GM21528 (cell line): ENCODE results near the gene SULF2.

ENCODE experiments used
- ATAC-seq: cut with Tn5 transposase; IDR thresholded peaks from one replicate; pipeline ENCODE4 v1.9.1; 2021; ENCODE audit warnings: mild to moderate bottlenecking, moderate library complexity; ENCODE audit not compliant: unreplicated experiment, low FRiP score

The SULF2 gene

GRCh38 chr20:47765271-47765670, 20.0 kb downstream of the SULF2 start:
- no peak for ATAC-seq

- ATAC-seq, result no peak
Observed at GRCh38 chr20:47764154-47764733, 21.0 kb downstream of the SULF2 start.

GRCh38 chr20:47762699-47763268, 22.5 kb downstream of the SULF2 start:
- ATAC-seq, result no peak

- no peak for ATAC-seq
Observed at GRCh38 chr20:47761482-47762047, 23.7 kb downstream of the SULF2 start.

GRCh38 chr20:47760686-47761481, 24.4 kb downstream of the SULF2 start:
- ATAC-seq, result no peak

- no peak for ATAC-seq
Observed at GRCh38 chr20:47758517-47759450, 26.5 kb downstream of the SULF2 start.

- ATAC-seq, result no peak
Observed at GRCh38 chr20:47757145-47758035, 27.9 kb downstream of the SULF2 start.

- ATAC-seq, result no peak
Observed at GRCh38 chr20:47754946-47755652, 30.2 kb downstream of the SULF2 start.

DNA sequence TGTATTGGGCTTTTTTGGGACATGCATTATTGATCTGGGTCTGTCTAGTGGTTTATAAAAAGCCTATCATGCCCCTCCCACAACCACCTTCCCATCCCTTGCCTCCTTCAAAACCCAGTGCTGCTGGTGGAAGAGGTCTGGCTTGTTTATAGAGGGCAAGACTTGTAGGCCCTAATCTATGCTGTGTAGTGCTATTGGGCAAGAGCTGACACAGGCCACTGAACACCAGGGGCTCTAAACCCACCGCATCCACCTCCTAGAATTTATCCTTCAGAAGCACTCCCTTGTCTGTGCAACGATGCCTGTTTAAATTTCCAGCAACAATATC, 30.9 kb downstream of the SULF2 start:
- ATAC-seq, result no peak

GRCh38 chr20:47753576-47754387, 31.5 kb downstream of the SULF2 start:
- no peak for ATAC-seq

DNA sequence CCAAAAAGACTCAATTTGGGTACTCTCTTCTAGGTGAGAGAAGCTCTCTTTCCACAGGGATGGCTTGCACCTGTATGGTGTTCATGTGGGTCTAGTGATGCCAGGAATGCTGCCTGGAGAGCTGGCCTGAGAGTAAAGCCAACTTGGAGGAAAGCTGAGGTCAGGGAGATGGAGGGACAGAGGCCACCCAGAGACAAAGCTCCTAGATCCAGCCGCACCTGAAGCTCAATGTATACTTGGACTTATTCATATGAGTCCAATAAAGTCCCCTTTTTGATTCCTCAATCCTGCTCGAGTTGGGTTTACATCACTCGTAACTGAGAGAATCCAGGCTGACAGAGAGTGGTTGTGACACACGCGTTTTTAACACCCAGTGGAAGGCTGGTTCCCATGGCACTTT, 33.8 kb downstream of the SULF2 start:
- ATAC-seq, result no peak

GRCh38 chr20:47749339-47749738, 35.9 kb downstream of the SULF2 start:
- ATAC-seq, result no peak

GRCh38 chr20:47748823-47749222, 36.5 kb downstream of the SULF2 start:
- no peak for ATAC-seq

DNA sequence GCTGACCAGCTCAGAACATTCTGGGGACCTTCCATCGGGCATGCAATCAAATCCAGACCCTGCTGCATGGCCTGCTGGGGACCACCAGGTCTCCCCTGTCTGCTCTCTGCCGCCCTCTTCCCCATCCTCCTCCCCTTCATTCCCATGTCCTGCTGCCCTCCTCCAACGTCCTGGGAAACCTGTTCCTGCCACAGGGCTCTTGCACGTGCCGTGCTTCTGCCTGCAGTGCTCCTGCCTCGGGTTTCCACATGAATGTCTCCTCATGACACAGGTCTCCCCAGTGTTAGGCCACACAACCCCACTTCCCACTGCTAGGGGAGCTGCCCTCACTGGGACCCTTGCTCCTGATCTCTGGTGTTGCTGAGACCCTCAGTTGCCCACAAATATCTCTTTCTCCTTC, 37.2 kb downstream of the SULF2 start:
- no peak for ATAC-seq

GRCh38 chr20:47747669-47748031, 37.6 kb downstream of the SULF2 start:
- no peak for ATAC-seq

DNA sequence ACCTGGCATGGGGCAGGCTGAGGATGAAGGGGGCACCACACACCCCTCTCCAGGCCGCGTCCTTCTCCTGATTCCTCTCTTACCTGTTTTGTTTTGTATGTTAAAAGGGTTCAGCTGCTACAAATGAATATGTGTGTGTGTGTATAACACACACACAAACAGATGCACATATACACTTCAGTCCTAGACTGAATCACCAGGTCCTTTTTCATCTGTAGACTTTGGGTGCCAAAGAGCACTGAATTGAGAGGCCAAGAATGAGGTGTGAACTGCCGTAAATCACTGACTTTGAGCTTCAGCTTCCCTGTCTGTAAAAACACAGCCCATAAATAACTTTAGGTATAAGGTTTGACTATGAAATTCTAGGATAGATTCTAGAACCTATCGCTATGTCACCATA, 40.5 kb downstream of the SULF2 start:
- ATAC-seq, result no peak

DNA sequence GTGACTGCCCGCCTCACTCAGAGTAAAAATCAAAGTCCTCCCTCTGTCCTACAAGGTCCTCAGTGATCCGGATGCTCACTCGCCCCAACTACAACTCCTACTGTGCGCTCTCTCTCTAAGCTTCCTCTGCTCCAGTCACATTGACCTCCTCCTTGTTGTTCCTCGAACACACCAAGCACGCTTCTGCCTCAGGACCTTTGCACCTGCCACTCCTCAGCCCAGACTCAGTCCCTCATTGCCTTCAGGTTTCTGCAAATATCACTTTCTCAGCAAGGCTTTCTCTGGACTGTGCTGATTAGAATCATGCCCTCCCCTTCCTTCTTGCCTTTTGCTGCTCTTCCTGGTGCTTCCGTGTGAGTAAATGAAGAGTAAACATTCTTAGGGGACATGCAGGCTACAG, 41.6 kb downstream of the SULF2 start:
- no peak for ATAC-seq
